SH-SY5Y (cell line): ENCODE data around the gene PAPLN.

Experiments
- GATA2 ChIP-seq: IDR thresholded peaks from 2 replicates; pipeline ENCODE4 v1.6.1; 2011; ENCODE audit warnings: mild to moderate bottlenecking, low read depth, low read length
- GATA3 ChIP-seq: IDR thresholded peaks from 2 replicates; pipeline ENCODE4 v1.6.1; 2011; ENCODE audit warnings: low read depth, mild to moderate bottlenecking, low read length, moderate library complexity

- TF ChIP-seq GATA3 (no peak), GATA2 (no peak)
These were observed 13.0 kb downstream of the PAPLN start for GRCh38 chr14:73250317-73250713.
